ENCODE measurements around the gene PKM.
"Not testable (repeated sequence)": the region's sequence is repeated elsewhere in the genome, so short reads cannot be mapped to it uniquely, and the experiment has no call there.

- TF ChIP-seq, protein P1, sequence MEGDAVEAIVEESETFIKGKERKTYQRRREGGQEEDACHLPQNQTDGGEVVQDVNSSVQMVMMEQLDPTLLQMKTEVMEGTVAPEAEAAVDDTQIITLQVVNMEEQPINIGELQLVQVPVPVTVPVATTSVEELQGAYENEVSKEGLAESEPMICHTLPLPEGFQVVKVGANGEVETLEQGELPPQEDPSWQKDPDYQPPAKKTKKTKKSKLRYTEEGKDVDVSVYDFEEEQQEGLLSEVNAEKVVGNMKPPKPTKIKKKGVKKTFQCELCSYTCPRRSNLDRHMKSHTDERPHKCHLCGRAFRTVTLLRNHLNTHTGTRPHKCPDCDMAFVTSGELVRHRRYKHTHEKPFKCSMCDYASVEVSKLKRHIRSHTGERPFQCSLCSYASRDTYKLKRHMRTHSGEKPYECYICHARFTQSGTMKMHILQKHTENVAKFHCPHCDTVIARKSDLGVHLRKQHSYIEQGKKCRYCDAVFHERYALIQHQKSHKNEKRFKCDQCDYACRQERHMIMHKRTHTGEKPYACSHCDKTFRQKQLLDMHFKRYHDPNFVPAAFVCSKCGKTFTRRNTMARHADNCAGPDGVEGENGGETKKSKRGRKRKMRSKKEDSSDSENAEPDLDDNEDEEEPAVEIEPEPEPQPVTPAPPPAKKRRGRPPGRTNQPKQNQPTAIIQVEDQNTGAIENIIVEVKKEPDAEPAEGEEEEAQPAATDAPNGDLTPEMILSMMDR (IDR thresholded peaks at IDR 0.05; ENCODE audit: low read length): not testable (repeated sequence)
- not testable (repeated sequence) for TF ChIP-seq EZH2 (optimal IDR thresholded peaks at IDR 0.05; ENCODE audit: low read depth, low read length)
These were observed 59.0 kb downstream of the PKM start for GRCh38 chr15:72171978-72172377.

All from MM.1S (cell line).